Spleen (tissue), 11 donors: Measurements from ENCODE around the gene HCN3. TPM values are rescaled to one million over a fixed set of nuclear protein-coding genes. Genes with fewer than 3 reads are reported as not detected.
A peak's percentile ranks its signal among the peaks of the same experiment; 100 is the strongest.

ENCODE experiments used
- DNase-seq: peaks from one replicate; pipeline ENCODE4 v3.0.0-alpha.2; 2020
- H3K27ac ChIP-seq, 8 donors: fragments of 200-600 bp; sonication (generic) in 7 of 8; 1 replicate in 4 of 8; 2 replicates in 4 of 8; pipeline versions ENCODE4 v1.5.0 to v1.8.0; 2016 to 2021; ENCODE audit warnings: inconsistent platforms in 4 of 8, mild to moderate bottlenecking in 4 of 8, moderate library complexity in 1 of 8
- H3K27me3 ChIP-seq, 7 donors: fragments of 200-600 bp; sonication (generic) in 6 of 7; replicated peaks in 1 of 7; 1 replicate in 4 of 7; 2 replicates in 3 of 7; pipeline versions ENCODE4 v1.5.0 to v1.8.0; 2016 to 2021; ENCODE audit warnings: inconsistent platforms in 3 of 7, mild to moderate bottlenecking in 1 of 7
- H3K36me3 ChIP-seq, 6 donors: fragments of 200-600 bp; sonication (generic) in 5 of 6; 1 replicate in 4 of 6; 2 replicates in 2 of 6; pipeline versions ENCODE4 v1.5.0 to v1.8.0; 2016 to 2021; ENCODE audit warnings: inconsistent platforms in 2 of 6
- H3K4me1 ChIP-seq, 6 donors: fragments of 200-600 bp; sonication (generic) in 5 of 6; 1 replicate in 3 of 6; 2 replicates in 3 of 6; pipeline versions ENCODE4 v1.5.0 to v1.8.0; 2016 to 2021; ENCODE audit warnings: inconsistent platforms in 3 of 6
- H3K4me3 ChIP-seq, 8 donors: fragments of 200-600 bp; sonication (generic) in 7 of 8; 1 replicate in 4 of 8; 2 replicates in 4 of 8; pipeline versions ENCODE4 v1.5.0 to v1.8.0; 2016 to 2021; ENCODE audit warnings: inconsistent platforms in 4 of 8, mild to moderate bottlenecking in 4 of 8, moderate library complexity in 2 of 8
- H3K9me3 ChIP-seq, 8 donors: fragments of 200-600 bp; sonication (generic) in 7 of 8; 1 replicate in 4 of 8; 2 replicates in 4 of 8; pipeline versions ENCODE4 v1.5.0 to v1.8.0; 2016 to 2021; ENCODE audit warnings: inconsistent platforms in 4 of 8
- POLR2A ChIP-seq, 3 donors: fragments of 450-650 bp; IDR thresholded peaks; one replicate each; pipeline ENCODE4 v1.5.1; 2017; ENCODE audit warnings: antibody characterized with exemption in 3 of 3, mild to moderate bottlenecking in 1 of 3
- POLR2AphosphoS5 ChIP-seq, 3 donors: sonication (generic); formaldehyde crosslinking; IDR thresholded peaks; one replicate each; pipeline ENCODE4 v1.5.1; 2017; ENCODE audit warnings: antibody characterized with exemption in 3 of 3
- WGBS, 5 donors: extraction: QIAGEN DNeasy Blood & Tissue Kit in 3 of 5; methylation state at CpG; one replicate each; pipeline versions ENCODE4 v1.1.5 to v1.1.7; 2013 to 2018; 5-methylcytosine and 5-hydroxymethylcytosine counted together
- intact Hi-C: fragments of 100-400 bp; cut with DNase I; formaldehyde crosslinking; loops from one replicate; pipeline ENCODE4 v1.15.0; 2023; ENCODE audit warnings: low total_unique reads
- polyA plus RNA-seq, 3 donors: library from polyadenylated mRNA; stranded (reverse); fragments of 200-250 nt; gene quantifications; one replicate each; pipeline ENCODE4 v1.2.1, GENCODE V29; 2013
- total RNA-seq, 7 donors: library from RNA; depleted of rRNA in 3 of 7; stranded (reverse); fragments of >200 nt in 3 of 7; fragmentation: NEBNext Ultra II Directional in 4 of 7; extraction: Animal tissue kit (Norgen Biotek cat#: 25700) in 4 of 7; gene quantifications; one replicate each; pipeline versions ENCODE4 v1.1.0 to v1.2.1, GENCODE V29; 2016 to 2021
- TF ChIP-seq, protein P1 (sequence below), 11 experiments: fragments of 200-600 bp in 7 of 11; fragments of 450-650 bp in 4 of 11; sonication (generic) in 4 of 11; IDR thresholded peaks in 8 of 11; conservative IDR thresholded peaks in 3 of 11; 1 replicate in 7 of 11; 2 replicates in 4 of 11; pipeline versions ENCODE4 v1.4.0 to v1.8.0; 2016 to 2021; ENCODE audit warnings: antibody characterized with exemption in 11 of 11, inconsistent platforms in 4 of 11, mild to moderate bottlenecking in 1 of 11
- donor health status: healthy with polysubstance abuse.
- donor health status: DM: no; HTN: no; CAD: no; lungs with moderate emphysema.
- donor health status: DM: no; HTN: no; CAD: no.
- donor health status: Bipolar disorder and iron deficiency.
- donor health status: healthy.
- donor health status: DM: no; HTN: no; CAD: no.
- donor health status: DM: yes; HTN: yes; CAD: no.

Gene HCN3
- total and polyA plus RNA-seq, 10 donors, result 0.65 to 3.3 (median 1.5) TPM

DNA sequence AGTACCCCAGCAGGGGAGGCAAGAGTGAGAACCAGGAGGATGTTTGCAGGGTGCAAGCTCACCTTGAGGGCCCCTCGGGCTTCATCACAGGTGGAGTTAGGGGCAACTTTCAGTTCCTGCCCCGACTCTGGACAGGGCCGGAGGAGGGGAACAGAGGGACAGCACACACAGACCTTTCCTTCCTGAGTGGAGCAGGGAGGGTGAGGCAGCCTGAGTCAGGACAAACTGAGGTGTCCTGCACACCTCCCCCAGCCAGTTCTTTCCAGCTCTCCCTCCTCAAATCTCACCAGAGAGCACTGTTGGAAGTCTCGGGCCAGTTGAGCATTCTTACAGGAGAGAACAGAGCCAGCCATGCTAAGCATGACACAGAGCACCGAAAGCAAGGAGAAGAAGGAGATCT, 23.5 kb upstream of the HCN3 start:
- intact Hi-C loops, result loop anchor here (5.0 kb wide), 1 partner anchor 339 kb away; no protein-coding TSS in a partner anchor
- 67 to 84% (median 71%) methylated on average over 5 of the region's 5 CpGs for WGBS, 5 donors
- Histone ChIP-seq H3K27me3 (no peaks in the 10 kb centered on the region), H3K4me3 (peak overlapping the region in 3 of 8 donors; percentile 73 to 94 (median 80)), H3K4me1 (peaks cover 24 to 55% (median 39%) of the 10 kb centered on the region in 6 donors), H3K36me3 (peaks cover 0 to 33% (median 19%) of the 10 kb centered on the region in 6 donors), H3K9me3 (no peaks in the 10 kb centered on the region), H3K27ac (no peak overlapping the region)
- TF ChIP-seq POLR2AphosphoS5 (IDR thresholded peaks at IDR 0.05) (no peak), POLR2A (IDR thresholded peaks at IDR 0.05) (no peak)
- TF ChIP-seq, protein P1, sequence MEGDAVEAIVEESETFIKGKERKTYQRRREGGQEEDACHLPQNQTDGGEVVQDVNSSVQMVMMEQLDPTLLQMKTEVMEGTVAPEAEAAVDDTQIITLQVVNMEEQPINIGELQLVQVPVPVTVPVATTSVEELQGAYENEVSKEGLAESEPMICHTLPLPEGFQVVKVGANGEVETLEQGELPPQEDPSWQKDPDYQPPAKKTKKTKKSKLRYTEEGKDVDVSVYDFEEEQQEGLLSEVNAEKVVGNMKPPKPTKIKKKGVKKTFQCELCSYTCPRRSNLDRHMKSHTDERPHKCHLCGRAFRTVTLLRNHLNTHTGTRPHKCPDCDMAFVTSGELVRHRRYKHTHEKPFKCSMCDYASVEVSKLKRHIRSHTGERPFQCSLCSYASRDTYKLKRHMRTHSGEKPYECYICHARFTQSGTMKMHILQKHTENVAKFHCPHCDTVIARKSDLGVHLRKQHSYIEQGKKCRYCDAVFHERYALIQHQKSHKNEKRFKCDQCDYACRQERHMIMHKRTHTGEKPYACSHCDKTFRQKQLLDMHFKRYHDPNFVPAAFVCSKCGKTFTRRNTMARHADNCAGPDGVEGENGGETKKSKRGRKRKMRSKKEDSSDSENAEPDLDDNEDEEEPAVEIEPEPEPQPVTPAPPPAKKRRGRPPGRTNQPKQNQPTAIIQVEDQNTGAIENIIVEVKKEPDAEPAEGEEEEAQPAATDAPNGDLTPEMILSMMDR (IDR thresholded peaks at IDR 0.05 in 8 of 11, conservative IDR thresholded peaks at IDR 0.05 in 3 of 11), result no peak
- DNase-seq, result no peak

DNA sequence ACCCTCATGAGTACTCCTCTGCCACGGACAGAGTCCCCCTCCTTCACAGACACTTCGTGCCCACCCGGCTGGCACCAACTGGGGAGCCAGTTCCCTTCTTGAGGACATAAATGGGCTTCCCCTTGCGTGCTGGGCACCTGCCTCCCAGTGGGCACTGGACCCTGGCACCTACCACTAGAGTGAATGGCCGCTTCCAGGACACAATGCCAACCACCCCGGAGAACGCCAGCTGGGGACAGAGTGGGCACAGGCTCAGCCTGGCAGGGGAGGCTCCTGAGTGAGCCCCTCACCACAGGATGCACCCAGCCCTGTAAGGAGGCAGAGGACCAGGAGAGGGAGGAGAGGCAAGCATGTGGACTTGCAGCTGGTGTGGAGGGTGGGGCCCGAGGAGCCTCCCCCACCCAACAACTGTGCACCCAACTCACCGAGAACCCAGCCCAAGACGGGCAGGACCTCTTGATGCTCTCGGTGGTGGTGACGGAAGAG, 23.0 kb upstream of the HCN3 start:
- TF ChIP-seq POLR2A (IDR thresholded peaks at IDR 0.05), result no peak
- no peak for DNase-seq
- no peaks in the 10 kb centered on the region for H3K27me3 ChIP-seq
- peak overlapping the region; percentile 62 to 94 (median 72) for H3K4me3 ChIP-seq
- intact Hi-C loops, result loop anchor here (5.0 kb wide), 1 partner anchor 338 kb away; no protein-coding TSS in a partner anchor
- peaks cover 24 to 55% (median 39%) of the 10 kb centered on the region in 6 donors for H3K4me1 ChIP-seq
- peak overlapping the region in 6 of 8 donors; percentile 89 to 95 (median 94) for H3K27ac ChIP-seq
- 49 to 84% (median 57%) methylated on average over 6 to 12 of the region's 12 CpGs for WGBS, 5 donors
- H3K36me3 ChIP-seq, result peaks cover 0 to 34% (median 19%) of the 10 kb centered on the region in 6 donors
- H3K9me3 ChIP-seq, result no peaks in the 10 kb centered on the region

- intact Hi-C loops, result loop anchor here (5.0 kb wide), 1 partner anchor 338 kb away; no protein-coding TSS in a partner anchor
- Histone ChIP-seq H3K4me1 (peaks cover 24 to 59% (median 39%) of the 10 kb centered on the region in 6 donors), H3K27ac (peak overlapping the region; percentile 38 to 95 (median 94)), H3K4me3 (peak overlapping the region; percentile 62 to 94 (median 72)), H3K27me3 (no peaks in the 10 kb centered on the region), H3K9me3 (no peaks in the 10 kb centered on the region), H3K36me3 (peaks cover 0 to 39% (median 19%) of the 10 kb centered on the region in 6 donors)
- peak; percentile 86 for DNase-seq
- 1 to 10% (median 6%) methylated on average over 21 to 35 of the region's 35 CpGs for WGBS, 5 donors
- TF ChIP-seq POLR2A (IDR thresholded peaks at IDR 0.05) (no peak), POLR2AphosphoS5 (IDR thresholded peaks at IDR 0.05) (no peak)
- TF ChIP-seq, protein P1 (IDR thresholded peaks at IDR 0.05 in 8 of 11, conservative IDR thresholded peaks at IDR 0.05 in 3 of 11), result no peak
These were observed 22.5 kb upstream of the HCN3 start for GRCh38 chr1:155254714-155255242.

DNA sequence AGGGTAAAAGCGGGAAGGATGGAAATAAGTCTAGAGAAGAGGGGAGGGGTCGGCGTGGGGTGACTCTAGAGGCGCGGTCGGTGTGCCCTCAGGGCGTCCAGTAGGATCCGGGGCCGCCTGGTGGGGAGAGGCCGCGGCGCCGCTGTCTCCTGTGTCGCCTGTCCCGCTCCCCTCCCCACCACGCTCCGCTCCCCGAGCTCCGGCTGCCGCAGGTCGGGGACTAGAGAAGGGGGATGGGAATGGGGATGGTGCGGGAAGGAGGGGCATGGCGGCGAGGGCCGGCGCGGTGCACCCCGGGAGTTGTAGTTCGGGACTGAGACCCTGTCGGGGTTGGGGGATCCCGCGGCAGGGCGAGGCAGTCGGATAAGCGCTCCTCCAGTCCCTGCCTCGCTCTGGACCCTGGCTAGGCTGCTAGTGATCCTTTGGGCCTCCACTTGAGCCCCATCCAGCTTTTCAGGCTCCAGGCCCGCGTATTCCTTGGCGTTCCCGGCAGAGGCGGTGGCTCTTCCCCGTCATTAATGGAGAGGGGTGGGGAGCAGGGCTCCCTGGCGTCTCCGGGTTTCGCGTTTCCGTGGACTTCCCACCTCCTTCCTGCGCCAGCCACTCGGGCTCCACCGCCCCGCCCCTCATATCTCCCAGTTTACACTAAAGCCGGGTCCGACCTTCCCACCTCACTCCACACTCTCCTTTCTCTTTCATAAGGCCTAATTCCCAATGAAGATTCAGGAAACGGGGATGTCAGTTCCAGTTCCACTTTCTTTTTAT, 21.8 kb upstream of the HCN3 start, which contains the start of gene ENTREP3:
ENTREP3 (minus strand) TSS at position 241 of the 765 bp plus-strand sequence. CDS start 606 bp downstream, outside the sequence.
- intact Hi-C loops, result no loop called here
- H3K9me3 ChIP-seq, result no peaks in the 10 kb centered on the region
- peak; percentile 95 for DNase-seq
- H3K27me3 ChIP-seq, result no peaks in the 10 kb centered on the region
- TF ChIP-seq POLR2A (IDR thresholded peaks at IDR 0.05) (peak in 1 of 3 donors; percentile 33), POLR2AphosphoS5 (IDR thresholded peaks at IDR 0.05) (peak; percentile 89 to 90 (median 89))
- TF ChIP-seq, protein P1 (IDR thresholded peaks at IDR 0.05 in 8 of 11, conservative IDR thresholded peaks at IDR 0.05 in 3 of 11), result peak in 4 of 11 experiments; percentile 10 to 44 (median 28)
- 4 to 9% (median 6%) methylated on average over 46 to 54 of the region's 54 CpGs for WGBS, 5 donors
- H3K27ac ChIP-seq, result peak within 1 kb of the TSS; percentile 38 to 95 (median 94)
- H3K36me3 ChIP-seq, result peaks cover 0 to 45% (median 21%) of the 10 kb centered on the region in 6 donors
- peaks cover 21 to 59% (median 37%) of the 10 kb centered on the region in 6 donors for H3K4me1 ChIP-seq
- H3K4me3 ChIP-seq, result peak within 1 kb of the TSS; percentile 62 to 94 (median 72)
